ENCODE data around the gene MYOZ2.

MYOZ2 gene

GRCh38 chr4:119124352-119124751 lies 11.3 kb upstream of the MYOZ2 start:
- DNase-seq (ENCODE audit: low read depth): peak; percentile 77
- TF ChIP-seq, protein P1, sequence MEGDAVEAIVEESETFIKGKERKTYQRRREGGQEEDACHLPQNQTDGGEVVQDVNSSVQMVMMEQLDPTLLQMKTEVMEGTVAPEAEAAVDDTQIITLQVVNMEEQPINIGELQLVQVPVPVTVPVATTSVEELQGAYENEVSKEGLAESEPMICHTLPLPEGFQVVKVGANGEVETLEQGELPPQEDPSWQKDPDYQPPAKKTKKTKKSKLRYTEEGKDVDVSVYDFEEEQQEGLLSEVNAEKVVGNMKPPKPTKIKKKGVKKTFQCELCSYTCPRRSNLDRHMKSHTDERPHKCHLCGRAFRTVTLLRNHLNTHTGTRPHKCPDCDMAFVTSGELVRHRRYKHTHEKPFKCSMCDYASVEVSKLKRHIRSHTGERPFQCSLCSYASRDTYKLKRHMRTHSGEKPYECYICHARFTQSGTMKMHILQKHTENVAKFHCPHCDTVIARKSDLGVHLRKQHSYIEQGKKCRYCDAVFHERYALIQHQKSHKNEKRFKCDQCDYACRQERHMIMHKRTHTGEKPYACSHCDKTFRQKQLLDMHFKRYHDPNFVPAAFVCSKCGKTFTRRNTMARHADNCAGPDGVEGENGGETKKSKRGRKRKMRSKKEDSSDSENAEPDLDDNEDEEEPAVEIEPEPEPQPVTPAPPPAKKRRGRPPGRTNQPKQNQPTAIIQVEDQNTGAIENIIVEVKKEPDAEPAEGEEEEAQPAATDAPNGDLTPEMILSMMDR (conservative IDR thresholded peaks at IDR 0.05; ENCODE audit: low read length): no peak
- no peak overlapping the region for H3K4me3 ChIP-seq (ENCODE audit: low read length)

DNA sequence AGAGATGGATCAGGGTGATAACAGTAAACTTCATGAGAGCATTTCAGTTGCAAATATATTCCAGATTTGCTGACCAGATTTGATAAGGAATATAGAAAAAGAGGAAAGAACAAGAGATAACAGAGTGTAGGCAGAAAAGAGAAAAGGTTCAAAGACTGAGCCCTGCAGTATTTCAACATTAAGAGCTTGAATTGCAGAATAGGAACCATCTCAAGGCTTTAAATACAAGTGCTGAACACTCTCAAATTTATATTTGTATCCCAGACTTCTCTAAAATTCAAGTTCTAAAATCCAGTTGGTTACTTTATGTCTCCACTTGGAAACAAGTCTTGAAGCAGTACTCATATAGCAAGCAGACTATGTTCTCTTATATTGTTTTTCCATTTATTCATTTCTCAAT lies 9.7 kb upstream of the MYOZ2 start:
- DNase-seq (ENCODE audit: low read depth): no peak
- no peak overlapping the region for H3K4me3 ChIP-seq (ENCODE audit: low read length)
- TF ChIP-seq, protein P1 (conservative IDR thresholded peaks at IDR 0.05; ENCODE audit: low read length): no peak

- no peak overlapping the region for H3K4me3 ChIP-seq (ENCODE audit: low read length)
- TF ChIP-seq, protein P1 (conservative IDR thresholded peaks at IDR 0.05; ENCODE audit: low read length): no peak
- no peak for DNase-seq (ENCODE audit: low read depth)
Measured at GRCh38 chr4:119128148-119128547, 7.5 kb upstream of the MYOZ2 start.

DNA sequence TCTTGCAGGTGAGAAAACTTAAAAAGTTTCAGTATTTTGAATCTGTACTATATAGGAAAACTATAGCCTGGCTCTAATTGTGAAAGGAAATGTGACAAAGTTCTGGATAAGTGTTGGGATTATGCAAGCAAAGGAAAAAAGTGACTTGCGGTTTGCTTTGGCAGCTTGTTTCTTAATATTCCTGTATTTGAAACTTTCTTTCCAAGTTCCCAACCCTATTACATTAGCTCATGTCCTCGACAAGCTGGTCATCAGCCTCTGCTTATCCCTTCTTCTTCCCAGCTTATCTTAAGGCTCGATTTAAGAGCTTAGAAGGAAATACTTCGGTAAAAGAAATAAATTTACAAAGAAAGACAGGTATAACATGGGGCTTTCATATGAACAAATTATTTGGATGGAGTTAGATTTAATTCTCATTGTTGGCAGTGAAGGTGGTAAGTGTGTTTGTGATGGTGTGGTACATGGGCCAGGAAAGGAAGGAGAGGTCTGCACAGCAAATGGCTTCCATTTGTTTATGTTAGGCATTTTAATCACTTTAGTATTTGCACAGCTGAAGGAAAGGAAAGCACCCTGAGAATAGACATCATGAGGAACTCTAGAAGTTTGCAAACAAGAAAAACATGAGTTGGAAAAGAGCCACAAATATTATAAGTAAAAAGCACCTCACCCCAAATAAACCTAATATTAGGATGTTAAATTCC lies 5.1 kb upstream of the MYOZ2 start:
- no peak overlapping the region for H3K4me3 ChIP-seq (ENCODE audit: low read length)
- DNase-seq (ENCODE audit: low read depth): peak; percentile 83
- TF ChIP-seq, protein P1 (conservative IDR thresholded peaks at IDR 0.05; ENCODE audit: low read length): no peak

DNA sequence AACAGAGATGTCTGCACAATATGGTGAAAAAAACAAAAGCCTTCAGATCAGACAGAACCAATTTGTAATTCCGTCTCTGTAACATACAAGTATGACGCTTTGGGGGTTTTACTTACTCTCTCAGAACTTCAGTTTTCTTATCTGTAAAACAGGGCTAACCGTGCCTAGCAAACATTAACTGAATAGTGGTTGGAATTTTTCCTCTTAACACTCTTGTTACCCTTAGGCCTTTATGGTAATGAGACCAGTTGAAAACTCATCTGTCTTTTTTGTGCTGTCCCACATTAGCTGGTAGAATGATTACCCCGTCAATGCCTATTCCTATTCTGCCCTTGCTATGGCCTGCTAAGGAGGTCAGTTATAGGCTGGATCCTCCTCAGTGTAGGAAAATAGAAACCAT lies 4.5 kb upstream of the MYOZ2 start:
- no peak for DNase-seq (ENCODE audit: low read depth)
- no peak overlapping the region for H3K4me3 ChIP-seq (ENCODE audit: low read length)
- TF ChIP-seq, protein P1 (conservative IDR thresholded peaks at IDR 0.05; ENCODE audit: low read length): no peak

DNA sequence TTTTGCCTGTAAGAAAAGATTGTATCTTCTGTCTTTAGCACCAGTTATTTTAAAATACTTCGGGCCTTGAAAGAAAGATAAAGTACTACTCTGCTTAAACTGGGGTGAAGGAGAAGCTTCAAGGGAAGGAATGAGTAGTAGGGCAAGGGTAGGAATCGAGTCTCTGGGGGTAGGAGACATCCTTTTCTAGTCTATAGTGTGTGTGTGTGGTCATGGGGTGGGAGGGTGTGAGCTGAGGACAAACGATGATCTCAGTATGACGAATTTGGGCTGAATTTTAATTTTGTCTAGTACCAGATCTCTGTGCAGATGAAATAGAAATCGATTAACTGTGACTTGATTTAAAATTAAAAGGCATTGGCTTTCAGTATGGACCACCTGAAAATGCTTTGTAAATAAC lies 3.3 kb upstream of the MYOZ2 start:
- no peak overlapping the region for H3K4me3 ChIP-seq (ENCODE audit: low read length)
- DNase-seq (ENCODE audit: low read depth): no peak
- TF ChIP-seq, protein P1 (conservative IDR thresholded peaks at IDR 0.05; ENCODE audit: low read length): no peak

GRCh38 chr4:119136546-119136945 lies 914 bp downstream of the MYOZ2 start:
- H3K4me3 ChIP-seq (ENCODE audit: low read length): no peak overlapping the region
- TF ChIP-seq, protein P1 (conservative IDR thresholded peaks at IDR 0.05; ENCODE audit: low read length): no peak
- no peak for DNase-seq (ENCODE audit: low read depth)
